NCI-H1092 treated with DMSO at 0.1 percent for 48 hours (cell line): Measurements from ENCODE around the gene CD177.
"Not testable (repeated sequence)": the region's sequence is repeated elsewhere in the genome, so short reads cannot be mapped to it uniquely, and the experiment has no call there.

Experiments
- DNase-seq: peaks from one replicate; lab custom pipeline; 2025; lab: John Stamatoyannopoulos, UW

Gene CD177

DNA sequence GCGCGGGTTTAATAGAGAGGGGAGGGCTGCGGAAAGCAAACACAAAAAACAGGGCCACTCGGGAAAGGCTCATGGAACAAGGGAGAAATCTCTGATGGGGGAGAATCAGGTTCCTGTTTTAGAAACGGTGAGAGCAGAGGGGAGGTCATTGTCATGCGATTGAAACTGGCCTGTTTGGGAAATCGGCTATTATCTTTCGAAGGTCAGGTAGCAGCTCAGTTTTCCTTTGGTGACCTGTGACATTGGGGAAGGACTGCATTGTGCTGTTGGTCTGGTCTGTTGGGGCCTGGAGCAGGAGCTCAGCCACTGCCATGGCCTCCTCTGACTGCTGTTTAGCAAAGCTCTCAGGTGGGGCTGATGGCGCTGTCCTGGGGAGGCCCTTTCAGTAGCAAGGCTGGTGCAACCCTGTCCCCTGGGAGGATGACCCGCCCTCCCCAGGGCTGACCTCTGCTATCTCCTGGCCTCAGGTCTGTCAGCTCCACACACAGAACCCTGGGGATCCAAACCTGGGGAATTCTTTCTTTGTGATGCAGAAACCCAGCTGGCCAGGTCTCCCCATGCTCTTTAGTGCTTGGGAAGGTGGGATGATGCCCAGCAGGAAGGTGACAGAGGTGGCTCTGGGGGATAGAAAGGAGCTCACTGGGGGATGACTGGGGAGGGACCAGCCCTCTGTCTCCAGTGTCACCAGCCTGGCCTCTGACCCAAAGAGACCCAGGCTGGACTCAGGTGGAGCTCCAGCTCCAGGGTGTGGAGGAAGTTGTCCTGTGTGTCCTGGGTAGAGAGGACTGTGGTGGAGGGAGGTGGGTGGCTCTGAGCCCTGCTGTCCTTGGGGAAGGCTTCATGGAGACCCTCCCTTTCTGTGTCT is 21.2 kb upstream of the CD177 start:
- DNase-seq, result no peak

GRCh38 chr19:43336508-43336907 is 17.0 kb upstream of the CD177 start:
- not testable (repeated sequence) for DNase-seq

DNA sequence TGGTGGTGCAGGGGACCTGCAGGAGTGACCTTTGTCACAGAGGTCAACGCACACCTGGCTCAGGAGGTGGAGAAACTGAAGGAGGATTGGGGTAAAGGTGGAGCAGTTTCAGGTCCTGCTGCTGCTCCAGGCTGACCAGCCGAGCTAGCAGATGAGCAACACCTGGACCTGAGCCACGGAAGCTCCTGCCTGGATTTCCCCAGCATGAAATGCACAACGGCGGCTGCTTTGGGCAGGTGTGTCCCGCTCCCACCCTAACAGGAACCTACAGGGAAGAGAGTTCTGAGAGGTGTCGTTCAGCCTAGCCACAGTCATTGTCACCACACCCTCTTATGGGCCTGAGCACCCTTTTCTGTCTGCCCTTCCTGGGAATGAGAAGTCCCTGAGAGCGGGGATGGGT is 15.7 kb upstream of the CD177 start:
- no peak for DNase-seq

GRCh38 chr19:43338530-43338929 is 15.0 kb upstream of the CD177 start:
- no peak for DNase-seq

DNA sequence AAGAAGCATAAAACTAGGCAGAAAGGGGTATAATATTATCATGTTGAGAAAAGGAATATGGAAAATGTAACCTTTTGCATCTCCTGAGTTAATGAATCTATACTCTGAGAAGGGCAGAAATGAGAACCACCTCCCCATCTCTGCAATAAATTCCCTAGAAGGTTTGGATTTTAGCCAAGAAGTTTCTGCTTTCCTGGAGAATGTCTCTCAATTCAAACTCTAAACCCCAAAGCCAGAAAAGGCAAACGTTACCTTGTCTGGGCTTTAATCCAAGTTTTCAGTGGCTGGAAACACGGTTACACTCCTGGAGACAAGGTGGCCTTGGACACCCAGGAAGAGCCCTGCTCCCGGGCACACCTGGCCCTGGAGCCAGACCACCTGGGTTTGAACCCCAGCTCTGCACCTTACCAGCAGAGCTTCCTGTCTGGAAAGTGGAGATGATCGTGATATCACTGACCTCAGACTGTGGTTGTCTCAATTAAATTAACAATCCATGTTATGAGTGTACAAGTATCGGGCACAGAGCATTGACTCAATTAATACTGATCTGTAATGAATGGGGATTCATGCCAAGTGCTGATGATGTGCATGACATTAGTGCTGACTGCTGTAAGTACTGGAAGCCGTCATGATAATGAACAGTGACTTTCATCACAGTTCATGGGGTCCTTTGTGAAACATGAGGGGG is 14.1 kb upstream of the CD177 start:
- DNase-seq, result peak; percentile 27

DNA sequence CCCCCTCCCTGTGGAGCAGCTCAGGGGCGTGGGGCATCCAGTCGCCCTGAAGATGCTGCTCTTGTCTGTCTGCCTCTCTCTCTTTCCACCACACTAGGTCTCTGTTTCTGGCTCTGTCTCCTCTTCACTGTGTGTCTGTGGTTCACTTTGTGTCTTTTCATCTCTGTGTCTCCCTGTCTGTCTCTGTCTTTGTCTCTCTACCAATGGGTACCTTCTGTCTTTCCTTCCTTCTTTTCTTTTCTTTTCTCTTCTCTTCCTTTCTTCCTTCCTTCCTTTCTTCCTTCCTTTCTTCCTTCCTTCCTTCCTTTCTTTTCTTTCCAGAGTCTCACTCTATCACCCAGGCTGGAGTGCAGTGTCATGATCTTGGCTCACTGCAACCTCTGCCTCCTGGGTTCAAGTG is 13.4 kb upstream of the CD177 start:
- DNase-seq, result not testable (repeated sequence)

GRCh38 chr19:43341098-43341497 is 12.4 kb upstream of the CD177 start:
- not testable (repeated sequence) for DNase-seq

DNA sequence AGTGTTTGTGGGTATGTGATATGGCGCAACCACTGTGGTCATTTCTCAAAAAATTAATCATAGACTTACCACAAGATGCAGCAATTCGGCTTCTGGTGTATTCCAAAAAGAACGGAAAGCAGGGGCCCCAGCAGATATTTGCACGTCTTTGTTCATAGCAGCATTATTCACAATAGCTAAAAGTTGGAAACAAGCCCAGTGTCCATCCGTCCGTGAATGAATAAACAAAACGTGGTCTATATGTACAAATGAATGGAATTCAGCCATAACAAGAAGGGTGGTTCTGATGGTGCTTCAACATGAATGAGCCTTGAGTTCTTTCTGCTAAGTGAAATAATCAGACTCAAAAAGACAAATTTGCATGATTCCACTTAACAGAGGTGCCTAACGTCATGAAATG is 11.4 kb upstream of the CD177 start:
- peak; percentile 92 for DNase-seq

GRCh38 chr19:43344347-43344925 is 9.1 kb upstream of the CD177 start:
- not testable (repeated sequence) for DNase-seq

DNA sequence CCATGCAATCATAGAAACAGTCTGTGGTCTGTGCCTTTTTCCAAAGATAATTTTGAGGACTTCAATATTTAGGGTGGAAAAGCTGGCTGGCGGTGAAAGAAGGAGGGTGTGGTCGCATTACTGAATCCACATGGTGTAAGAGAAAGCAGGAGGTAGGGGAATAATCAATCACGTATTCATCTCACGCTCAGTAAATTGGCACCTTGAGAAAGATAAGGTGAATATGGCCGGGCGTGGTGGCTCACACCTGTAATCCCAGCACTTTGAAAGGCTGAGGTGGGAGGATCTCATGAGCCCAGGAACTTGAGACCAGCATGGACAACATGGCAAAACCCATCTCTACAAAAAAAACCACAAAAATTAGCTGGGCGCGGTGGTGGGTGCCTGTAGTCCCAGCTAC is 3.7 kb upstream of the CD177 start:
- DNase-seq, result not testable (repeated sequence)

- no peak for DNase-seq
Observed at GRCh38 chr19:43351998-43352746, 1.3 kb upstream of the CD177 start.

DNA sequence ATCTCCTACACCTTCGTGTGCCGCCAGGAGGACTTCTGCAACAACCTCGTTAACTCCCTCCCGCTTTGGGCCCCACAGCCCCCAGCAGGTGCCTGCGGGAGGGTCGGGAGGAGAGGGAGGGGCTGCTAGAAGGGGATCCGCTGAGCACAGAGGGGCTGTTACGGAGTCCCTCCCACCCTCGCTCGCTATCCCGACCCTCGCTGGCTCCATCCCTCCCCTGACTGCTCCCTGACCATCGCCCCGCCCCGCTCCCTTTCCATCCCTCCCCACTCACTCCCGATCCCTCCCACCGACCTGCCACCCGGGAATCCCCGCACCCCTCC is 780 bp downstream of the CD177 start:
- DNase-seq, result no peak

DNA sequence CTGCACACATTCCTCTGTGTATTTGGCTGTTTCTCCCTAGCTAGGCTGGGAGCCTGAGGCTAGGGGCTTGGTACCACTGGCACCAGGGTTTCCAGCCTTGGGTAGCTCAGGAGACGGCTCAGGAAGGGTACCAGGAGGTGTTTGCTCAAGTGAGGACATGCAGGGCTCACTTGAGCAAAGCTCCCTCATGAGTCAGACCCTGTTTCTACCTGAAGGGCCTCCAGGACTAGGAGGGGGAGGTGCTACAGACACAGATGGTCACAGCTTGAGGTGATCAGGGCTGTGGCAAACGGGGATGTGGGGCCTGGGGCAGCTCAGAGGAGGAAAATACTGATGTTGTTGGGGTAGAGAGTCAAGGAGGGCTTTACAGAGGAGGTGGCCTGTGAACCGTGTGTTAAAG is 3.3 kb downstream of the CD177 start:
- not testable (repeated sequence) for DNase-seq

DNA sequence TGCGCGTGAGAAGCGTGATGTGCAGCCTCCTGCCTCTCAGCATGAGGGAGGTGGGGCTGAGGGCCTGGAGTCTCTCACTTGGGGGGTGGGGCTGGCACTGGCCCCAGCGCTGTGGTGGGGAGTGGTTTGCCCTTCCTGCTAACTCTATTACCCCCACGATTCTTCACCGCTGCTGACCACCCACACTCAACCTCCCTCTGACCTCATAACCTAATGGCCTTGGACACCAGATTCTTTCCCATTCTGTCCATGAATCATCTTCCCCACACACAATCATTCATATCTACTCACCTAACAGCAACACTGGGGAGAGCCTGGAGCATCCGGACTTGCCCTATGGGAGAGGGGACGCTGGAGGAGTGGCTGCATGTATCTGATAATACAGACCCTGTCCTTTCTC is 8.7 kb downstream of the CD177 start:
- DNase-seq, result no peak

GRCh38 chr19:43362745-43363144 is 9.3 kb downstream of the CD177 start:
- DNase-seq, result no peak

DNA sequence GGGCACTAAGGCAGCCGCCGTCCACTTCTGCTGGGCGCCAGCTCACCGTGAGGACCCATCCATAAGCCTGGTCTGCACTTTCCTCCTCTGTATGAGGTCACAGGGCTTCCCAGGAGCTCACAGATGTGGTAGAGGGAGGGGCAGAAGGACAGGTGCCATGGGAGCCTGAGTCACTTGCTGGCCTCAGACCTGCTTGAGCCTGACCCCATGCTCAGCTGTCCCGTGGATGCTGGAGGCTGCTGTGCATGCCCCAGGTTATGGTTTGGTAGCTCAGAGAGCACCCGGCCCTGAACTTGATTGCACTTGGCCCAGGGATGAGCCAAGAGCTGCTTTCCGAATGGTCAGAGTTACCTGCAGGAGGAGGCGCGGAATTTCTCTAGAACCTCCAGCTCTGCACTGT is 12.2 kb downstream of the CD177 start:
- DNase-seq, result not testable (repeated sequence)

GRCh38 chr19:43367822-43368221 is 14.3 kb downstream of the CD177 start:
- no peak for DNase-seq

DNA sequence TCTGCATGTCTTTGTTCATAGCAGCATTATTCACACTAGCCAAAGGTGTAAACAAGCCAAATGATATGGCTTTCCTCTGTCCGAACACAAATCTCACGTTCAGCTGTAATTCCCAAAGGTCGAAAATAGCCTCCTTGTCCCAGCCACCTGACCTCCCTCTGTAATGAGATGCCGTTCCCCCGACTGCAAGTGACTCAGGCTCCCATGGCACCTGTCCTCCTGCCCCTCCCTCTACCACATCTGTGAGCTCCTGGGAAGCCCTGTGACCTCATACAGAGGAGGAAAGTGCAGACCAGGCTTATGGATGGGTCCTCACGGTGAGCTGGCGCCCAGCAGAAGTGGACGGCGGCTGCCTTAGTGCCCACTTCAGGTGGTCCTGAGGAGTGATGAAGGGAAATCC is 15.4 kb downstream of the CD177 start:
- DNase-seq, result not testable (repeated sequence)

DNA sequence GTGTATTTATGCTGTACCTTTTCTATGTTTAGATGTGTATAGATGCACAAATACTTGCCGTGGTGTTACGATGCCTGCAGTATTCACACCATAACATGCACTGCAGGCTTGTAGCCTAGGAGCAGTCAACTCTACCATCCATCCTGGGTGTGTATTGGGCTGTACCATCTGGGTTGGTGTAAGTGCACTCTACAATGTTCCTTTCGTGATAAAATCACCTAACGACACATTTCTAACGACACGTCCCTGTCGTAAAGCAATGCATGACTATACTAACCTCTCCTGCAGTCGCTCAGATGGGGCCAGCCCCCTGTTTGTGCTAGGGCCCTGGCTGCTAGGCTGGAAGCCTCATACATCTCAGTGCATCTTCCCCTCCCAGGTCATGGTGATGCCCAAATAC is 18.4 kb downstream of the CD177 start:
- DNase-seq, result no peak

- DNase-seq, result no peak
Observed at GRCh38 chr19:43372462-43372861, 19.0 kb downstream of the CD177 start.

GRCh38 chr19:43377624-43378023 is 24.1 kb downstream of the CD177 start:
- DNase-seq, result not testable (repeated sequence)

- DNase-seq, result no peak
Observed at GRCh38 chr19:43380008-43380407, 26.5 kb downstream of the CD177 start.
